HG02943 (cell line): ENCODE data around the gene THSD7B.

Experiments used
- ATAC-seq: cut with Tn5 transposase; IDR thresholded peaks from one replicate; pipeline ENCODE4 v1.9.1; 2021; ENCODE audit warnings: mild to moderate bottlenecking, low read depth, moderate library complexity; ENCODE audit not compliant: unreplicated experiment

THSD7B gene

GRCh38 chr2:137228566-137228965, 463.2 kb downstream of the THSD7B start:
- no peak for ATAC-seq

GRCh38 chr2:137229834-137230233, 464.5 kb downstream of the THSD7B start:
- no peak for ATAC-seq

DNA sequence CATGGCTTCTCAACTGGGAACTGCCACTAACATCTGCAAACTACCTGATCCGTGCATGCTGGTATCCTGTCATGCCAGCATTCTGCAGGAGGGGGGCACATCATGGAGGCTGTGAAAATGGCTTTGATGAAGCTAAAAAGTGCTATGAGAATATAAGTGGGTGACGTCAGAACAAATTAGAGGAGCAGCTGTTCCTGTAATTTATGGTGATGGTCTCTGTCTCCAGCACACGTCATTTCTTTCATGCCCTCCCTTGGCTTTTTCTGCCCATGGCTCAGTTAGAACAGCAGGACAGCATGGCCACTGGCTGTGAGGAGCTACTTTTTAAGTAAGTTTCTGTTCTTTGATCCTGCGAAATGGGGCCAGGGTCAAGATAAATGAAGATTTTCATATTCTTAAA, 466.3 kb downstream of the THSD7B start:
- no peak for ATAC-seq

- ATAC-seq: no peak
These were observed 466.7 kb downstream of the THSD7B start for GRCh38 chr2:137232076-137232475.

DNA sequence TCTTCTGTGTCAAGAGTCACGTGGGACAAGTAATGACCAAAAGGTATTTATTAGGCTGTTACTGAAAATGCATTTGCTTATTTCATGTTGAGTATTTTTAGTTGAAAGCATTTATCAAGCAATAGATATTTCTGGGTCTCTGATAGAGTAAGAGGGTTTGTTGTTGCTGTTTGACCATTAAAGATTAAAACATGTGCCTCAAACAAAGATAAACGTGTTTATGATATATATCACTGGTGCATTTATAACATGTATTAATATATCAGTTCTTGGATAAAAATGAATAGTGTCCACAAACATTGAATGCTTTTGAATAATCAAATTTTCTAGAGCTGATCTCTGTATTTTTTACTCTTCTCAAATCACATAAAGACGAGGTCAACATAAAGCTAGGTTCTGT, 467.7 kb downstream of the THSD7B start:
- no peak for ATAC-seq

DNA sequence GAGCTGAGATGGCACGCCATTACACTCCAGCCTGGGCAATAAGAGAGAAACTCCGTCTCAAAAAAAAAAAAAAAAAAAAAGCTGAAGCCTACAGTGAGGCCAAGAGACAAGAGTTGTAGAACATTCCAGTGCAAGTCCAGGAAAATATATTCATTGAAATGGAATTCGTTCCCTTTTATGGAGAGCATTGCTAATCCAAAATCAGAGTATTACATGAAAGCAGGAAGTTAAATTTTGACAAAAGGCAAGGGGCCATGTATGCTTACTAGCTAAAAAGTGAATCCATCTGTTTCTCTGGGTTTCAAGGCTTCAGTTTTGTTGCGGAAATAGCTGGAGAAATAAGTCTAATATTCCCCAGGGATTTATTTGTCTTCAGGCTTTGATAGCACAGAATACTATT, 471.7 kb downstream of the THSD7B start:
- no peak for ATAC-seq

DNA sequence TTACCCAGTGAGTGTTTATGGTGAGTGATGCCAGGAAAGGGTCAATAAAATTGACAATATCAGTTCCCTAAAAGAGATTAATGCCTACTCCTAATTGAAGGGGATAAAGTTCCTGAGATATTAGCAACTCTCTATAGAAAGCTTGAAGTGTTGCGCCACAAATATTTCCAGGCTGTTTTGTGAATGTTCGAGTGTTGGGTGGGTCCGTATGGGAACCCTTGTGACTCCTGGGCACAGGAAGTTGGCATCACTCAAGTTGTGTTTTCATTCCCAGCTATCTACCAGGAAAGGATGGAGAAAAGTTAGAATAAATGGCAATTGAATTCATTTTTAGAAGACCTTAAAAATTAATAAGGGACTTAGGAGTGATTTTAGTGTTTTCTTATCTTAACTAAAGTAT, 472.7 kb downstream of the THSD7B start:
- ATAC-seq: no peak

GRCh38 chr2:137249463-137250130, 484.3 kb downstream of the THSD7B start:
- ATAC-seq: no peak

GRCh38 chr2:137250401-137250800, 485.1 kb downstream of the THSD7B start:
- no peak for ATAC-seq

GRCh38 chr2:137251045-137251444, 485.7 kb downstream of the THSD7B start:
- ATAC-seq: no peak

- no peak for ATAC-seq
These were observed 487.6 kb downstream of the THSD7B start for GRCh38 chr2:137252934-137253333.

- ATAC-seq: no peak
These were observed 488.7 kb downstream of the THSD7B start for GRCh38 chr2:137254052-137254451.

DNA sequence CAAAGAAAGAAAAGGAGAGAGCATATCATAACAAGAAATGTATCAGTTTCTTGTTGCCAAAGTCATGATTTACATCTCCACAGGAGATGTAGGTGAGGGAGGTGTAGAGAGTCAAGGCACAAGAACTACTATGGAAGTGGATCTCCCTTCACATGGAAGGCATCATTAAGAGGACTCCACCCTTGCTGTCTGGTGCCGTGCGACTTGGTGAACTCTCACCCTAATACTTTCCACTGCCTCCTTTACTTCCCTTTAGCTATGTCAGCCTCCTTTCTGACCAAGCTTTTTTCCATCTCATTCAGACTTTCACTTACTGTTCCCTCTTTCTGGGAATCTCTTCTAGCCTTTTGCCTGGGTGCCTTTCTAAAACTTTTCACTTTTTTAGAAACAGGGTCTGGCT, 490.0 kb downstream of the THSD7B start:
- ATAC-seq: no peak

DNA sequence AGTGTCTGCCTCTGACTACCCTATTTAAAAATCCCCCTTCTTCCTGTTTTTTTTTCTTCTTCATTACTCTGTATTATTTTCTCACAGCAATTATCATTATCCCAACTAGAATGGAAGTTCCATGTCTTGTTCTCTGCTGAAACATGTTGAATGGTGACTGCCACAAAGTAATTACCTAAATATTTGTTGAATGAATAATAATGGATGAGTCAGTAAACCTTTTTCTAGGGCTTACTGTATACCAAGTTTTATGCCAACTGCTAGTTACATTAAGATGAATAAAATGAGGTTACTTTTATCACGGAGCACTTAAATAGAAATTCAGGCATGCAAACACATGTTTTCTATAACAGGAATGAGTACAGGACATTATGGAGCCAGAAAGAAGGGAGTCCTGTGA, 490.6 kb downstream of the THSD7B start:
- no peak for ATAC-seq

DNA sequence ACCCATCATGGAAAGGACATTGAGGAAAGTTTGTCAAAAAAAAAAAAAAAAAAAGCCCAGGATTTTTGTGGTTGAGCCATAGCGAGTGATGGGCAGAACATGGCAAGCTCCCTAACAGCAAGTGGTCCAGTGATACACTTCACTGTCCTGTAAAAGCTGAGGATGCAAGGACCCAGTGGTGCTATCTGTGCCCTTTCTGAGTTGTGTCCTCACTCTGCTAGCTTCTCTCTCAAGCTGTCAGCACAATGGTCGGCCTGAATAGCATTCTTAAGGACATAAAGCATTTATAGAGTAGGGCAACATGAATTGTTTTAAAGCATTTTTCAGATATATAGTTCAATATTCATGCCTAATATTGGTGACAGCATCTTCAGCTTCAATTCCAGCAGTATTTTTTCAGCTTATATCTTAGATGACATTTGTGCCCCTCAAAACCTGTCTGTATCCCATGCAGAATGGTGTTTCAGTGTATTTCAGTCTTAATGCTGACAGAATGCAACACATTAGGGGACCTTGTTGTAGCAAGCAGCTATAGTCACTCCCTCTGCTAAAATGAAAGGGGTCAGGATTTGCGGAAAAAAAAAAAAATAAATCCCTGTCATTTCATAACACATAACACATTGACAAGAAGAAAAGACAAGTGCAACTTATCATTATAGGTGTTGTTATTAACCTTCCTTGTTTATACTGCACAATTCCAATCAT, 496.7 kb downstream of the THSD7B start:
- no peak for ATAC-seq

DNA sequence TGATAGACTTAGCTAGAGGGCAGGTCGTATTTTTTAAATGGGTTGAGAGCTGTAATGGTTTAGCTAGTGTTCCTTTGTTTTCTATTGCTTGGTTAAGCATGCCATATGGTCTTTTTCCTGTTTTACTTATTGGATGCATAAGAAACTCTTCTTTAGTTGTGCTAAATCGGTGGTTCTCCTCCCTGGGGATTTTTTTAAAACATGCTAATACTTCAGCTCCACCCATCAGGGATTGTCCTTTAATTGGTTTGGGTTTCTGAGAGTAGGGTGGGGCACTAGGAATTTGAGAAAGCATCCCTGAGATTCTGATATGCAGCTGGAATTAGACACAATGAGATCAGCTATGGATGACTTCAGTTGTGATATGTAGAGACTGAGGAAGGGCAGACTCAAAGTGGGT, 497.2 kb downstream of the THSD7B start:
- no peak for ATAC-seq

GRCh38 chr2:137287913-137288639, 522.7 kb downstream of the THSD7B start:
- no peak for ATAC-seq

- no peak for ATAC-seq
These were observed 526.7 kb downstream of the THSD7B start for GRCh38 chr2:137291836-137292570.

GRCh38 chr2:137298377-137298776, 533.0 kb downstream of the THSD7B start:
- ATAC-seq: no peak

DNA sequence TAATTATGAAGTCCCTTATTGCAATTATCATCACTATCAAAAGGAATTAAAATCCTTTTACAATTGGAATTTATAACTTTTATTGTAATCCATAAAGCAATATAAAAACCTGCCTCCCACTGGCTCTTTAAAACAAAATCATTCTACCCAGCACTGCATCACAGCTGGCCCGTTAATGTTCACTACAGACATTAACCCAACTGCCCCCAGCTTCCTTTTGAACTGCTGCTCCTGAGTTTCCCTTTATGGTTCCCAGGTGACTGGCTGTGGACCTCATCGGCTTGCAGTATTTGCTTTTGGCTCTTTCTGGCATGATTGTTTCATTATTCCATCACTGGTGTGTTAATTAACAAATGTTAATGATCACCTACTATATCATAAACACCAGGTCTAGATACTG, 535.6 kb downstream of the THSD7B start:
- ATAC-seq: no peak

GRCh38 chr2:137302957-137303356, 537.6 kb downstream of the THSD7B start:
- ATAC-seq: no peak
